Right atrium auricular region (tissue), 2 donors: ENCODE results near the gene MTR. TPM values are rescaled to one million over a fixed set of nuclear protein-coding genes. Genes with fewer than 3 reads are reported as not detected.

Source experiments
- DNase-seq: peaks from one replicate; pipeline ENCODE4 v3.0.0-alpha.2; 2019; ENCODE audit warnings: low spot score
- H3K27ac ChIP-seq, 2 donors: fragments of 200-600 bp; sonication (generic); 1 replicate in 1 of 2; 2 replicates in 1 of 2; pipeline ENCODE4 v1.5.1; 2016 to 2019
- H3K27me3 ChIP-seq, 2 donors: fragments of 200-600 bp; sonication (generic); one replicate each; pipeline versions ENCODE4 v1.5.1 to v1.6.0; 2017 to 2019
- H3K36me3 ChIP-seq: fragments of 200-600 bp; sonication (generic); one replicate; pipeline ENCODE4 v1.5.1; 2016
- H3K4me1 ChIP-seq, 2 donors: fragments of 200-600 bp; sonication (generic); one replicate each; pipeline versions ENCODE4 v1.5.1 to v1.6.0; 2017 to 2019
- H3K4me3 ChIP-seq, 2 donors: fragments of 200-600 bp; sonication (generic); 1 replicate in 1 of 2; 2 replicates in 1 of 2; pipeline ENCODE4 v1.5.1; 2017 to 2019; ENCODE audit warnings: mild to moderate bottlenecking in 1 of 2, moderate library complexity in 1 of 2
- H3K9me3 ChIP-seq, 2 donors: fragments of 200-600 bp; sonication (generic); one replicate each; pipeline ENCODE4 v1.5.1; 2019
- CTCF ChIP-seq, 2 donors: fragments of 200-600 bp; sonication (generic); IDR thresholded peaks; one replicate each; pipeline ENCODE4 v1.5.1; 2019; ENCODE audit warnings: antibody characterized with exemption in 2 of 2
- total RNA-seq, 2 donors: library from RNA; depleted of rRNA; stranded (reverse); fragments of >200 nt; gene quantifications; one replicate each; pipeline ENCODE4 v1.1.0, GENCODE V29; 2016

The MTR gene
- total RNA-seq, 2 donors from 2014 or later: 21.8 to 30.4 TPM

- no peak for DNase-seq
- Histone ChIP-seq H3K27ac (no peak overlapping the region), H3K4me3 (no peak overlapping the region), H3K27me3 (no peaks in the 10 kb centered on the region), H3K9me3 (no peaks in the 10 kb centered on the region), H3K36me3 (peaks cover 49% of the 10 kb centered on the region), H3K4me1 (peaks cover 0 to 22% of the 10 kb centered on the region in 2 donors)
- TF ChIP-seq CTCF (IDR thresholded peaks at IDR 0.05): no peak
Measured at GRCh38 chr1:236833575-236833974, 38.5 kb downstream of the MTR start.

GRCh38 chr1:236834876-236835275 lies 39.8 kb downstream of the MTR start:
- H3K9me3 ChIP-seq: no peaks in the 10 kb centered on the region
- TF ChIP-seq CTCF (IDR thresholded peaks at IDR 0.05): no peak

GRCh38 chr1:236835491-236835890 lies 40.4 kb downstream of the MTR start:
- no peak overlapping the region for H3K27ac ChIP-seq
- DNase-seq: no peak
- H3K4me1 ChIP-seq: peaks cover 0 to 6% of the 10 kb centered on the region in 2 donors
- no peaks in the 10 kb centered on the region for H3K9me3 ChIP-seq
- peaks cover 63% of the 10 kb centered on the region for H3K36me3 ChIP-seq
- H3K4me3 ChIP-seq: no peak overlapping the region
- no peaks in the 10 kb centered on the region for H3K27me3 ChIP-seq
- TF ChIP-seq CTCF (IDR thresholded peaks at IDR 0.05): no peak

More at GRCh38 chr1:236834876-236835275, 39.8 kb downstream of the MTR start:
- no peak overlapping the region for H3K4me3 ChIP-seq
- no peak overlapping the region for H3K27ac ChIP-seq
- H3K4me1 ChIP-seq: peaks cover 0 to 11% of the 10 kb centered on the region in 2 donors
- no peaks in the 10 kb centered on the region for H3K27me3 ChIP-seq
- no peak for DNase-seq
- peaks cover 57% of the 10 kb centered on the region for H3K36me3 ChIP-seq

GRCh38 chr1:236836157-236836556 lies 41.1 kb downstream of the MTR start:
- Histone ChIP-seq H3K27me3 (no peaks in the 10 kb centered on the region), H3K4me3 (no peak overlapping the region), H3K27ac (no peak overlapping the region), H3K9me3 (no peaks in the 10 kb centered on the region), H3K4me1 (no peaks in the 10 kb centered on the region), H3K36me3 (peaks cover 64% of the 10 kb centered on the region)
- TF ChIP-seq CTCF (IDR thresholded peaks at IDR 0.05): no peak
- no peak for DNase-seq

GRCh38 chr1:236837115-236837514 lies 42.0 kb downstream of the MTR start:
- no peak overlapping the region for H3K4me3 ChIP-seq
- no peaks in the 10 kb centered on the region for H3K9me3 ChIP-seq
- no peak for DNase-seq
- H3K4me1 ChIP-seq: no peaks in the 10 kb centered on the region
- H3K36me3 ChIP-seq: peaks cover 58% of the 10 kb centered on the region
- no peaks in the 10 kb centered on the region for H3K27me3 ChIP-seq
- H3K27ac ChIP-seq: no peak overlapping the region
- TF ChIP-seq CTCF (IDR thresholded peaks at IDR 0.05): no peak

GRCh38 chr1:236837897-236838296 lies 42.8 kb downstream of the MTR start:
- no peak for TF ChIP-seq CTCF (IDR thresholded peaks at IDR 0.05)
- Histone ChIP-seq H3K4me1 (no peaks in the 10 kb centered on the region), H3K27me3 (no peaks in the 10 kb centered on the region), H3K4me3 (no peak overlapping the region), H3K27ac (no peak overlapping the region), H3K9me3 (no peaks in the 10 kb centered on the region), H3K36me3 (peaks cover 58% of the 10 kb centered on the region)
- DNase-seq: no peak
